Gastroesophageal sphincter (tissue), 3 donors: ENCODE results near the gene SLC25A40.
"Not testable (repeated sequence)": the region's sequence is repeated elsewhere in the genome, so short reads cannot be mapped to it uniquely, and the experiment has no call there.

Experiments used
- POLR2A ChIP-seq, 2 donors: fragments of 450-650 bp; IDR thresholded peaks; one replicate each; pipeline ENCODE4 v1.6.1; 2017; ENCODE audit warnings: antibody characterized with exemption in 2 of 2, mild to moderate bottlenecking in 2 of 2, moderate library complexity in 1 of 2
- POLR2AphosphoS5 ChIP-seq: sonication (generic); formaldehyde crosslinking; IDR thresholded peaks from one replicate; pipeline ENCODE4 v1.6.1; 2017; ENCODE audit warnings: antibody characterized with exemption
- TF ChIP-seq, protein P1 (sequence below), 4 experiments: fragments of 200-600 bp in 2 of 4; fragments of 450-650 bp in 2 of 4; sonication (generic) in 1 of 4; IDR thresholded peaks; one replicate each; pipeline ENCODE4 v1.5.1; 2017 to 2019; ENCODE audit warnings: antibody characterized with exemption in 4 of 4, mild to moderate bottlenecking in 2 of 4, moderate library complexity in 2 of 4

DNA sequence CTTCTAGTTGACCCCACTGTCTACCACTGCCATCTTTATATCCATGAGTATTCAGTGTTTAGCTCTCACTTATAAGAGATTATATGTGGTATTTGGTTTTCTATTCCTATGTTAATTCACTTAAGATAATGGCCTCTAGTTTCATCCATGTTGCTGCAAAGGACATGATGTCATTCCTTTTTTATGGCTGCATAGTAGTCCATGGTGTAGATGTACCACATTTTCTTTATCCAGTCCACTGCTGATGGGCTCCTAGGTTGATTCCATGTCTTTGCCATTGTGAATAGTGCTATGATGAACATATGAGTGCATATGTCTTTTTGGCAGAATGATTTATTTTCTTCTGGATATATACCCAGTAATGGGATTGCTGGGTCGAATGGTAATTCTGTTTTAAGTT, 47.8 kb downstream of the SLC25A40 start:
- TF ChIP-seq, protein P1, sequence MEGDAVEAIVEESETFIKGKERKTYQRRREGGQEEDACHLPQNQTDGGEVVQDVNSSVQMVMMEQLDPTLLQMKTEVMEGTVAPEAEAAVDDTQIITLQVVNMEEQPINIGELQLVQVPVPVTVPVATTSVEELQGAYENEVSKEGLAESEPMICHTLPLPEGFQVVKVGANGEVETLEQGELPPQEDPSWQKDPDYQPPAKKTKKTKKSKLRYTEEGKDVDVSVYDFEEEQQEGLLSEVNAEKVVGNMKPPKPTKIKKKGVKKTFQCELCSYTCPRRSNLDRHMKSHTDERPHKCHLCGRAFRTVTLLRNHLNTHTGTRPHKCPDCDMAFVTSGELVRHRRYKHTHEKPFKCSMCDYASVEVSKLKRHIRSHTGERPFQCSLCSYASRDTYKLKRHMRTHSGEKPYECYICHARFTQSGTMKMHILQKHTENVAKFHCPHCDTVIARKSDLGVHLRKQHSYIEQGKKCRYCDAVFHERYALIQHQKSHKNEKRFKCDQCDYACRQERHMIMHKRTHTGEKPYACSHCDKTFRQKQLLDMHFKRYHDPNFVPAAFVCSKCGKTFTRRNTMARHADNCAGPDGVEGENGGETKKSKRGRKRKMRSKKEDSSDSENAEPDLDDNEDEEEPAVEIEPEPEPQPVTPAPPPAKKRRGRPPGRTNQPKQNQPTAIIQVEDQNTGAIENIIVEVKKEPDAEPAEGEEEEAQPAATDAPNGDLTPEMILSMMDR (IDR thresholded peaks at IDR 0.05): not testable (repeated sequence)
- not testable (repeated sequence) for TF ChIP-seq POLR2A (IDR thresholded peaks at IDR 0.05); POLR2AphosphoS5
